Activated CD4-positive, alpha-beta T cell treated with anti-CD3 and anti-CD28 coated beads for 1 hour (primary cell): ENCODE measurements around the gene ADRM1.
A peak's percentile ranks its signal among the peaks of the same experiment; 100 is the strongest.

ENCODE experiments used
- DNase-seq: peaks from one replicate; pipeline ENCODE4 v3.0.0-alpha.2; 2020

ADRM1 gene

DNA sequence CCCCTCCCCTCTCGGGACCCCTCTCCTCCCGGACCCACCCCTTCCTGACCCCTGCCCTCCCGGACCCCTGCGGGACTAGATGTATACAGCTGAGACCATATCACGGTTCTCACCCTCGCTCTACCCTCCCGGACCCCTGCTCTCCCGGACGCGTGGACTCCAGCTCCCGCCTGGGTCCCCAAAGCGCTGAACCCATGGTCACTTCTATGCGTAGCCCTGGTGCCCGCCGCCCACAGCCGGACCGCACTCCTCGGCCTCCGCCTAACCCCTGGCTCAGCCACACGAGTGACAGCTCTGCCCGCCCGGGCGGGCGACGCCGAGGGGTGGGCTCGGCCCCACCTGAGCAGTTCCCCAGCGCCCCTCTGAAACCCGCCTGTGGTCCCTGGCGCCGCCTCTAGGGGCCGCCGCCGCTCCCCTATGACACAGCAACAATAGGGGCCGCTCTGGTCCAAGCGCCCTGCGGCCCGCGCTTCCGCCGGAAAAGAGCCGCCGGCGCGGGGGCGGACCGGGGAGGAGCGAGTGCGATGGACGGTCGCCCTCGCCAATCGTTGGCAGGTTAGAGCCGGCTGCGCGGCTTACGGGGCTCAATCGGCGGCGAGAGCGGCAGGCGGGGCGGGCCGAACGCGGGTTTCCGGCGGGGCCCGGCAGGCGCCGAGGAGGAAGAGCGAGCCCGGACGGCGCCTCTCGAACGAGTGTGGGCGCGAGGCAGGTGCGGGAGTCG, at the start of gene ADRM1:
Gene ADRM1 (plus strand): TSS at position 657 of the 721 bp plus-strand sequence. CDS start 572 bp downstream, outside the sequence.
- DNase-seq, result peak; percentile 95

- no peak for DNase-seq
Observed at GRCh38 chr20:62253398-62253797, 49.4 kb upstream of the ADRM1 start.

DNA sequence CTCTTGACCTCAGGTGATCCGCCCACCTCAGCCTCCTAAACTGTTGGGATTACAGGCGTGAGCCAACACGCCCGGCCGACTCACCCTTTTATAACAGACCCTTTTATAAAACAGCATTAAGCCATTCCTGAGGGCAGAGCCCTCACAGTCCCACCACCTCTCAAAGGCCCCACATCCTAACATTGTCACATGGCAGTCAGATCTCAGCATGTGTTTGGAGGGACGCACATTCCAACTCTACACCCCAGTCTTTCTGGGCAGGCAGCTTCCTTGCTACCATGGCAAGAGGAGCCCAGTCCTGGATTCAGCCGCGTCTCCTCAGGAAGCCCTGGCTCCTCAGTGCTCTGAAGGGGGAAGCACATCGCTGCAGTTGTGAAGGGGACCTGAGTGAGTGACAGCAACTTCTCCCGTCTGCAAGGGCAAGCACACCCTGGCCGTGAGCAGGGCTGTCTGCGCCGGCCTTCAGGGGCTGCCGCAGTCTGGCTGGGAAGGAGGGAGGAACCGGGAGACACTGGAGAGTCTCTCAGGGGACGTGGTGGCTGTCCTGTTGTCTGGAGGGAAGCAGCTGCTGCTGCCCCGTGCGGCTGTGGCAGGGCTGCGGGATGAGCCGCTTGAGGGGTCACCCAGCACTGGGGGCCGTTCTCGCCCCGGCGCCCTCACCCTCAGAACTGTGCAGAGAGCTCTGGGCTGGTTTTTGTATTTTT, 48.6 kb upstream of the ADRM1 start:
- no peak for DNase-seq

- no peak for DNase-seq
Observed at GRCh38 chr20:62255976-62256375, 46.8 kb upstream of the ADRM1 start.

- DNase-seq, result no peak
Observed at GRCh38 chr20:62258499-62259293, 44.1 kb upstream of the ADRM1 start.

- no peak for DNase-seq
Observed at GRCh38 chr20:62259294-62259565, 43.6 kb upstream of the ADRM1 start.

DNA sequence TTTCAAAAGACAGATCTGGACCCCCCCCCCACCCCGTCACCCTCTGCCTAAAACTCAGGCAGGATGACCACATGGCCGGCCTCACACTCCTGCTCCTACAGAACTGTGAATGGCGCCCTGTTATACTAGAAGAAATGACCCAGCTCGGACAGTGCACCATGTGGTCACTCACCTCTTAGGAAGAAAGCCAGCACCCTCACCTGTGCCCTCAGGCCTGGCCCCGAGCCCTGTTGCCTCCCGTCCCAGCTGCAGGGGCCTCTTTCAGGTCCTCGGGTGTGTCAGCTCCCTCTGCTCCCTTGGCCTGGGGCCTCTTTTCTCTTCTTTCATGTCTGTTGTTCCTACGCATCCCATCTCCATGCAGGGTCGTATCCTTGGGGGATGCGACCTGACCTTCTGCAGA, 40.7 kb upstream of the ADRM1 start:
- DNase-seq, result no peak

DNA sequence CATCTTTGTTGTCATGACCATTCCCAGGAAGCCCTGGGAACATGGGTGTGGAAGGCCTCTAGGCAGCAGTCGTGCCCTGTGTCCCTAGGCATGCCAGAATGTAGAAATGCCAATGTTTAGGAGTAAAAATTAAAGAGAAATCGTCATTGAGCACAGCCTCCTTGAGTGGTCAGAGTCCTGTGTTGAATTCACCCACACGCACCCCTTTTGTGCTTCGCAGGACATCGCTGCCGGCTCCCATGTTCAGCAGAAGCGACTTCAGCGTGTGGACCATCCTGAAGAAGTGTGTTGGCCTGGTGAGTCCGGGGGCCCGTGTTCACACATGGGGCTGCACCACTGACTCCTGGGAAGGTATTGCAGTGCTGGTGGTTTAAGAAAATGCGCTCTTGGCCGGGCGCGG, 39.4 kb upstream of the ADRM1 start:
- DNase-seq, result no peak

DNA sequence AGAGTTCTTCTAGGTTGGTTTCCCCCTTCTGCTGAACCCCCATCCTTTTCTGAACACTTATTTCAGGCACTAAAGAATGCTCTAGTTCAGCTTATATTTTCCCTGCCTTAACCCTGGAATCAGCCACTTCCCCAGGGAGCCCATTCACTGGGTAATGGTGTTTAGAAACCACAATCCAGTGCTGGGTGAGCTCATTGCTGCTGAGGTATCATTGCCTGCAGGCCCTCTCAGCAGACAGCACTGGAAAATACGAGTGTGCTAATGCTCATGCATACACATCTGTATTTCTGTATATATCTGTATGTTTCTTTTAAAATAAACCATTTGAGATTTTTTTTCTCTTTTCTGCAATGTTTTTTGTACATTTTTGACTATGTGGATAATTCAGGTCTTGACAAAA, 37.4 kb upstream of the ADRM1 start:
- DNase-seq, result no peak

DNA sequence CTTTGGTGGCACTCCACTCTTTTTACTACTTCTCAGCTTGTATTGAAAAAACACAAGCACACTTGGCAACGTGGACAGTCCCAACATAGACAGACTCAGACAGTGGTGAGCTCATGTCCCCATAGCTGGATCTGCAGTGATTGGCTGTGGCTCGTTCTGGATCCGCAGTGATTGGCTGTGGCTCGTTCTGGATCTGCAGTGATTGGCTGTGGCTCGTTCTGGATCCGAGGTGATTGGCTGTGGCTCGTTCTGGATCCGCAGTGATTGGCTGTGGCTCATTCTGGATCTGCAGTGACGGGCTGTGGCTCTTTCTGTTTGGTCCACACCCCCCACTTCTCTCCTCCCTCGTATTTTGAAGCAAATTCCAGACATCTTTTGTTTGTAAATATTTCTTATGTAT, 36.5 kb upstream of the ADRM1 start:
- DNase-seq, result no peak

- DNase-seq, result no peak
Observed at GRCh38 chr20:62266851-62267250, 35.9 kb upstream of the ADRM1 start.

DNA sequence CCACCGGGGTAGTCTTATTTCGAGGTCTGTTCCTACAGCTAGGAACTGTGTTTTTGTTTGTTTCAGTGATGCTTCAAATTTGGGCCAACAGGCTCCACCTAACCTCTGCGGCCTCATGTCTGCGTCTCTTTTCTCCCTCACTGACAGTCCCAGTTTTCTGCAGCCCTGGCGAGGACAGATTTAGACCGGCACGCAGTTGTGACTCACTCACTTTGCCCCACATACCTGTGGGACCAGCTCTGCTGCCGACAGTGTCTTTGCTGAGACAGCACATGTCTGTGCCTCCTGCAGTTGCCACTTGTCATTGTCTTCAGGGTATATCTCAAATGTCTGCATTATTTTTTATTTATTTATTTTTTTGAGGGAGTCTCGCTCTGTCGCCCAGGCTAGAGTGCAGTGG, 35.3 kb upstream of the ADRM1 start:
- no peak for DNase-seq

DNA sequence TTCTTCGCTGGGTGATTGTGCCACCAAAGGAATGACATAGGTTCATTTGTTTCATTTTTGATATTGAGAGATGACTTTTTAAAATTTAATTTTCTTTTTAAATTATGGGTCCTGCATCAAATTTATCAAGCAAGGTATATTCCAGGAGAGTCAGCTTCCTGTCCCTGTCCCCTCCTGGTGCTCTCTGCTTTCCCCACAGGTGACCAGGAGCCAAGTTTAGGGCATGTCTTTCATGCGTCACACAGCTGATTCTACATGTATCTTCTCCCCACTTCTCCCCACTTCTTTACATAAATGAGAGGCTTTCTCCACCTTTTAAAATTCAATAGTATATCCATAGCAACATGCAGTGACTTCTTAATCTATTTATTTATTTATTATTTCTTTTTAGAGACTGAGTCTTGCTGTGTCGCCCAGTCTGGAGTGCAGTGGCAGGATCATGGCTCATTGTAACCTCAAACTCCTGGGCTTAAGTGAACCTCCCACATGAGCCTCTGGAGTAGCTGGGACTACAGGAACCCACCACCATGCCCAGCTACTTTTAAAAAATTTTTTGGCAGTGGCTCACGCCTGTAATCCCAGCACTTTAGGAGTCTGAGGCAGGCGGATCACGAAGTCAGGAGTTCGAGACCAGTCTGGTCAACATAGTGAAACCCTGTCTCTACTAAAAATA, 34.4 kb upstream of the ADRM1 start:
- DNase-seq, result no peak

- no peak for DNase-seq
Observed at GRCh38 chr20:62269378-62269777, 33.4 kb upstream of the ADRM1 start.

DNA sequence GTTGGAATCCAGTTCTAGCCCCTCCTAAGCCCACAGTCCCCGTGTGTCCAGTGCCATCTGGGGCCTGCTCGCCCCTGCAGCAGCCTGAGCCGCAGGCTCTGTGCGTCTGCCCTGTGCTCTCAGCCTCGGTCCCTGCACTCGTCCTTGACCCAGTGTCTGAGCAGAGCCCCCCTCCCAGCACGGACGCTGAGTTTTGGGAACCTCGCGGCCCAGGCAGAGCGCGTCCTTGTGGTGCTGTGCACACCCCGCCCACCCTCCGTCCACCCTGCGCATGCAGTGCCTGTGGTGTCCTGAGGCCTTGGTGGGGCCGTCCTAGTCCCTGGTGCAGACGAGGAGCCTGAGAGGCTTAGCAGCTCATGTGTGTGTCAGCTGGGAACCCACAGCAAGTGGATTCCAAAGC, 32.9 kb upstream of the ADRM1 start:
- no peak for DNase-seq

DNA sequence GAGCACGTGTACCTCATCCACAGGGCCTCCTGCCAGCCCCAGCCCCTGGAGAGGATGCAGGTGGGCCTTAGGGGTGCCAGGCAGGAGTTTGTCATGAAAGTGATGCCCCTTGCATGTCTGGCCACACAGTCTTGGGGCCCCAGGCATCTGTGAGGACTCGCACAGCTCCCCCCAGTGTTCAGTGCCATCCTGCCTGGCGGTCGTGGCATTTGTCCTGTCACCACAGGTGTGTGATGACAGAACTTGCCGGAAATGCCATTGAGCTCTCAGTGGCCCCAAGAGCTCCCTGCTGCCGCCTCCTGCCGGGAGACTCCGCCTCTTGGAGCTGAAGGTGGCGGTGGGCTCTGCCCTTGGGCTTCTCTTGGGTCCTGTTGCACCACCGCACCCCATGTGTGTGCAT, 30.6 kb upstream of the ADRM1 start:
- DNase-seq, result no peak

DNA sequence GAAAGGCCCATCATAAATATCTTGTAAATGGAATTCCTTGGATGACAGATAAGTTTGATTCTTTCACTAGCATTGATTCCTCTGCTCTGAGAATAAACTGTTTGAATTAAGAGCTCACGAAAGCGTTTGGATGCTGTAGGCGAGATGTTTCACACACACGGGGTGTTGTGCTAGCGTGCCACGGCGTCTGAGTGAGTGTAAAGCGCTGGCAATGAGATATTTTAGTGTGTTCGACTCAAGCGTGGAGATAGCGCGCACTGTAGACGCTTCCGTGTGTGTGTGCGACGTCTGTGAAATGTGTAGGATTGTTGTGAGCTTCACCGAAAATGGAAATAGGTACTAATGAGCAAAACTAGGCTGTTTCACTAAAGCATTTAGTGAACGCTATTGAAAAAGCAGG, 29.4 kb upstream of the ADRM1 start:
- DNase-seq, result no peak

GRCh38 chr20:62274332-62274950, 28.4 kb upstream of the ADRM1 start:
- DNase-seq, result no peak

DNA sequence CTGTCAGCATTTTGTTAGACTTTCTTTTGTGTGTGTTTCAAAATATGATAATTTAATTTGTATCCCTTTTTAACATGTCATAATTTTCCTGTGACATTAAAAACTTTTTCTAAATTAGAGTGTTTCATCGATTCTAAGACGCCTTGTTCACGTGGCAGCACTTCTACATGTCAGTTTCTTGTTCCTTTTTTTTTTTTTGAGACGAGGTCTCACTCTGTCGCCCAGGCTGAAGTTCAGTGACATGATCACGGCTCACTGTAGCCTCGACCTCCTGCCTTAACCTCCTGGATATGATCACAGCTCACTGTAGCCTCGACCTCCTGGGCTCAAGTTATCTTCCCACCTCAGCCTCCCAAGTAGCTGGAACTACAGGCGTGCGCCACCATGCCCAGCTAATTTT, 27.6 kb upstream of the ADRM1 start:
- no peak for DNase-seq

DNA sequence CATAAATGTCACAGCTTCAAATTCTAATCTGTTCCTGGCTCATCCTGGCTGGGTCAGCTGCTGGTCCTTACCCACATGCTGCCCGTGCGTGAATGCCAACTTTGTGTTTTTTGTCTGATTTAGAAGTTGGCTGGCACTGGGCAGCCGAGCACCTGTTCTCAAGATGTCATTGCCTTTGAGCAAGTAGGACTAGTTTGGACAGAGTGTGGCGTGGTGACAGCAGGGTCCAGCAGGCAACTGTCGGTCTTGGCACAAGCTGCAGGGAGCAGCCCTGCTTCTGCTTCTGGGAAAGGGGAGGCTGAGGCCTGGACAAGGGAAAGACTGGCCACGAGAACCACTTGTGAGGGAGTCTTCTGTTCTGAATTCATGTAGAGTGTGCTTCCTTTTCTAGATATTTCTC, 26.4 kb upstream of the ADRM1 start:
- no peak for DNase-seq

- no peak for DNase-seq
Observed at GRCh38 chr20:62277253-62277652, 25.5 kb upstream of the ADRM1 start.

GRCh38 chr20:62280303-62280702, 22.5 kb upstream of the ADRM1 start:
- DNase-seq, result no peak
